Smooth muscle cell (in vitro differentiated cells): Measurements from ENCODE around the gene APCDD1L. TPM values are rescaled to one million over a fixed set of nuclear protein-coding genes. Genes with fewer than 3 reads are reported as not detected.

Source experiments
- DNase-seq: peaks from one replicate; lab custom pipeline; 2025; ENCODE audit not compliant: unreplicated experiment; lab: John Stamatoyannopoulos, UW
- H2AFZ ChIP-seq: fragments of 200-600 bp; sonication (generic); 2 replicates; pipeline ENCODE4 v1.6.0; 2016; ENCODE audit warnings: antibody characterized with exemption, low read depth, mild to moderate bottlenecking
- H3F3A ChIP-seq: fragments of 200-600 bp; sonication (generic); 2 replicates; pipeline ENCODE4 v1.6.0; 2017; ENCODE audit warnings: antibody characterized with exemption, low read depth
- H3K27ac ChIP-seq: fragments of 200-600 bp; sonication (generic); 2 replicates; pipeline ENCODE4 v1.5.1; 2016; ENCODE audit warnings: low read depth, mild to moderate bottlenecking
- H3K27me3 ChIP-seq: fragments of 200-600 bp; sonication (generic); 2 replicates; pipeline ENCODE4 v1.6.1; 2016; ENCODE audit warnings: low read depth, mild to moderate bottlenecking
- H3K36me3 ChIP-seq: fragments of 200-600 bp; sonication (generic); 2 replicates; pipeline ENCODE4 v1.5.1; 2016; ENCODE audit warnings: low read depth
- H3K4me1 ChIP-seq: fragments of 200-600 bp; sonication (generic); 2 replicates; pipeline ENCODE4 v1.5.1; 2016; ENCODE audit warnings: low read depth
- H3K4me2 ChIP-seq: fragments of 200-600 bp; sonication (generic); 2 replicates; pipeline ENCODE4 v1.6.0; 2016; ENCODE audit warnings: mild to moderate bottlenecking
- H3K4me3 ChIP-seq: fragments of 200-600 bp; sonication (generic); 2 replicates; pipeline ENCODE4 v1.5.1; 2016; ENCODE audit warnings: mild to moderate bottlenecking
- H3K79me2 ChIP-seq: fragments of 200-600 bp; sonication (generic); 2 replicates; pipeline ENCODE4 v1.6.0; 2016; ENCODE audit warnings: low read depth, mild to moderate bottlenecking
- H3K9ac ChIP-seq: fragments of 200-600 bp; sonication (generic); 2 replicates; pipeline ENCODE4 v1.6.0; 2016; ENCODE audit warnings: low read depth
- H3K9me3 ChIP-seq: fragments of 200-600 bp; sonication (generic); replicated peaks from 2 replicates; pipeline ENCODE4 v1.5.1; 2016; ENCODE audit warnings: low read depth
- H4K20me1 ChIP-seq: fragments of 200-600 bp; sonication (generic); 2 replicates; pipeline ENCODE4 v1.6.0; 2016; ENCODE audit warnings: low read depth
- CTCF ChIP-seq: fragments of 200-600 bp; sonication (generic); IDR thresholded peaks from 2 replicates; pipeline ENCODE4 v1.5.1; 2017; ENCODE audit warnings: borderline replicate concordance, mild to moderate bottlenecking, antibody characterized with exemption; ENCODE audit not compliant: insufficient read depth, poor library complexity, severe bottlenecking
- WGBS: methylation state at CpG from one replicate; pipeline ENCODE4 v1.1.7; 2016; ENCODE audit warnings: low lambda C conversion rate; 5-methylcytosine and 5-hydroxymethylcytosine counted together
- polyA plus RNA-seq: library from polyadenylated mRNA; unstranded; fragments of >200 nt; fragmentation: Nextera tagmentation; extraction: Ambion mirVana; gene quantifications from 2 replicates; pipeline ENCODE4 v1.2.1, GENCODE V29; 2016
- total RNA-seq: library from RNA; depleted of rRNA; stranded (reverse); fragments of >200 nt; gene quantifications from 2 replicates; pipeline ENCODE4 v1.2.3, GENCODE V29; 2014

The APCDD1L gene
- total and polyA plus RNA-seq, 2 experiments from 2014 or later: 9.4 to 18.3 TPM

- Histone ChIP-seq H3F3A (no peaks in the 10 kb centered on the region), H3K79me2 (no peaks in the 10 kb centered on the region), H3K9ac (no peak overlapping the region), H3K27ac (no peak overlapping the region), H3K36me3 (no peaks in the 10 kb centered on the region), H3K9me3 (peaks cover 3% of the 10 kb centered on the region), H3K4me3 (no peak overlapping the region), H2AFZ (no peak overlapping the region), H3K4me2 (no peak overlapping the region), H4K20me1 (no peaks in the 10 kb centered on the region), H3K4me1 (peaks cover 7% of the 10 kb centered on the region), H3K27me3 (no peaks in the 10 kb centered on the region)
- TF ChIP-seq CTCF: no peak
- DNase-seq: no peak
- 88% methylated on average over 16 of the region's 16 CpGs for WGBS
These were observed 34.5 kb downstream of the APCDD1L start for GRCh38 chr20:58480551-58481336.

GRCh38 chr20:58479726-58480440 is 35.3 kb downstream of the APCDD1L start:
- no peak overlapping the region for H3K9ac ChIP-seq
- no peak for DNase-seq
- H4K20me1 ChIP-seq: no peaks in the 10 kb centered on the region
- H3K4me3 ChIP-seq: no peak overlapping the region
- no peaks in the 10 kb centered on the region for H3K27me3 ChIP-seq
- no peak overlapping the region for H2AFZ ChIP-seq
- H3K36me3 ChIP-seq: no peaks in the 10 kb centered on the region
- H3K4me2 ChIP-seq: no peak overlapping the region
- WGBS: 85% methylated on average over 9 of the region's 9 CpGs
- H3K4me1 ChIP-seq: peaks cover 7% of the 10 kb centered on the region
- H3K27ac ChIP-seq: no peak overlapping the region
- H3K79me2 ChIP-seq: no peaks in the 10 kb centered on the region
- no peak for TF ChIP-seq CTCF
- peaks cover 3% of the 10 kb centered on the region for H3K9me3 ChIP-seq
- H3F3A ChIP-seq: no peaks in the 10 kb centered on the region

- no peak for DNase-seq
- TF ChIP-seq CTCF: no peak
- no peaks in the 10 kb centered on the region for H3K27me3 ChIP-seq
- no peak overlapping the region for H3K4me3 ChIP-seq
- no peaks in the 10 kb centered on the region for H3K36me3 ChIP-seq
- H3K9me3 ChIP-seq: peaks cover 3% of the 10 kb centered on the region
- H2AFZ ChIP-seq: no peak overlapping the region
- H4K20me1 ChIP-seq: no peaks in the 10 kb centered on the region
- whole genome bisulfite sequencing: 88% methylated on average over 3 of the region's 3 CpGs
- H3K4me1 ChIP-seq: peaks cover 7% of the 10 kb centered on the region
- no peak overlapping the region for H3K27ac ChIP-seq
- no peaks in the 10 kb centered on the region for H3F3A ChIP-seq
- H3K9ac ChIP-seq: no peak overlapping the region
- no peaks in the 10 kb centered on the region for H3K79me2 ChIP-seq
- H3K4me2 ChIP-seq: no peak overlapping the region
These were observed 36.9 kb downstream of the APCDD1L start for GRCh38 chr20:58478141-58478805.
